GM12878 (cell line): ENCODE data around the gene STON2. TPM values are rescaled to one million over a fixed set of nuclear protein-coding genes. Genes with fewer than 3 reads are reported as not detected.

Experiments used
- ATAC-seq: fragments of 200-7000 bp; cut with Tn5 transposase; 3 replicates; pipeline ENCODE4 v1.9.1; 2020; ENCODE audit warnings: mild to moderate bottlenecking, moderate library complexity
- BruUV-seq: library from RNA; stranded (reverse); fragments of 400-500 nt; replicated peaks from 2 replicates; lab custom pipeline; 2021; lab: Mats Ljungman, UMichigan
- CTCF ChIA-PET: fragments of 300-600 bp; sonication (Branson Sonifier 250); formaldehyde crosslinking; extraction: SDS; loops from one replicate; lab custom pipeline; 2021; ENCODE audit warnings: inconsistent platforms; lab: Yijun Ruan, JAX
- POLR2A ChIA-PET: fragments of 350-600 bp; formaldehyde crosslinking; extraction: SDS; loops from one replicate; lab custom pipeline; 2021; ENCODE audit warnings: inconsistent platforms; lab: Charles Lee
- RAD21 ChIA-PET: fragments of 300-600 bp; sonication (Branson Sonifier 250); formaldehyde crosslinking; loops from one replicate; lab custom pipeline; 2023; ENCODE audit warnings: antibody characterized with exemption; ENCODE audit not compliant: unreplicated experiment; lab: Charles Lee
- SMC1A ChIA-PET: fragments of 300-600 bp; sonication (Branson Sonifier 250); formaldehyde crosslinking; loops from one replicate; lab custom pipeline; 2023; ENCODE audit not compliant: unreplicated experiment, uncharacterized antibody; lab: Charles Lee
- DNase-seq: peaks from one replicate; pipeline ENCODE4 v3.0.0-alpha.2; 2011; ENCODE audit warnings: low read depth, low spot score
- FAIRE-seq: peaks from 3 replicates; lab custom pipeline; 2011; peaks lifted over from hg19 to GRCh38; lab: Jason Lieb, UNC
- H2AFZ ChIP-seq: 2 replicates; pipeline ENCODE4 v1.6.0; 2011; ENCODE audit warnings: low read depth, low read length, control low read depth; ENCODE audit not compliant: control insufficient read depth
- H3K27ac ChIP-seq: 2 replicates; pipeline ENCODE4 v1.5.1; 2011; ENCODE audit warnings: control low read depth; ENCODE audit not compliant: control insufficient read depth, insufficient read depth
- H3K27me3 ChIP-seq, 2 experiments: replicated peaks in 1 of 2; 2 replicates each; pipeline versions ENCODE4 v1.6.0 to v1.6.1; 2011; ENCODE audit warnings: low read length in 1 of 2; ENCODE audit not compliant: control insufficient read depth in 2 of 2, insufficient read depth in 2 of 2
- H3K36me3 ChIP-seq, 2 experiments: 2 replicates each; pipeline ENCODE4 v1.5.1; 2011; ENCODE audit warnings: low read length in 1 of 2; ENCODE audit not compliant: control insufficient read depth in 2 of 2, insufficient read depth in 2 of 2
- H3K4me1 ChIP-seq: 2 replicates; pipeline ENCODE4 v1.6.1; 2011; ENCODE audit warnings: mild to moderate bottlenecking, low read length, moderate library complexity, mixed read lengths; ENCODE audit not compliant: control insufficient read depth, insufficient read depth
- H3K4me2 ChIP-seq: 2 replicates; pipeline ENCODE4 v1.6.0; 2011; ENCODE audit warnings: control low read depth; ENCODE audit not compliant: control insufficient read depth, insufficient read depth
- H3K4me3 ChIP-seq: fragments of 200-600 bp; sonication (generic); 2 replicates; pipeline ENCODE4 v1.5.1; 2016
- H3K79me2 ChIP-seq: 2 replicates; pipeline ENCODE4 v1.6.0; 2011; ENCODE audit warnings: low read length; ENCODE audit not compliant: control insufficient read depth, insufficient read depth
- H3K9ac ChIP-seq: 2 replicates; pipeline ENCODE4 v1.8.0; 2011; ENCODE audit warnings: low read length, control low read depth, mixed read lengths; ENCODE audit not compliant: control insufficient read depth, insufficient read depth
- H3K9me3 ChIP-seq: replicated peaks from 3 replicates; pipeline ENCODE4 v1.5.1; 2011; ENCODE audit warnings: mild to moderate bottlenecking, low read length; ENCODE audit not compliant: control insufficient read depth, insufficient read depth
- H4K20me1 ChIP-seq: 2 replicates; pipeline ENCODE4 v1.6.0; 2011; ENCODE audit not compliant: control insufficient read depth, insufficient read depth
- ATF7 ChIP-seq: fragments of 450-650 bp; IDR thresholded peaks from 2 replicates; pipeline ENCODE4 v1.6.1; 2016; ENCODE audit warnings: low read depth, mild to moderate bottlenecking
- E2F4 ChIP-seq: IDR thresholded peaks from 2 replicates; pipeline ENCODE4 v1.6.1; 2012; ENCODE audit warnings: low read depth, low read length, improper control_type of control experiment
- FOXK2 ChIP-seq: fragments of 450-650 bp; IDR thresholded peaks from 2 replicates; pipeline ENCODE4 v1.6.1; 2017; ENCODE audit warnings: mild to moderate bottlenecking, moderate library complexity
- FOXM1 ChIP-seq: IDR thresholded peaks from 2 replicates; pipeline ENCODE4 v1.6.1; 2012; ENCODE audit warnings: low read depth, mild to moderate bottlenecking, inconsistent platforms, low read length, moderate library complexity
- LARP7 ChIP-seq: fragments of 450-650 bp; IDR thresholded peaks from 2 replicates; pipeline ENCODE4 v1.6.1; 2017; ENCODE audit warnings: mild to moderate bottlenecking
- MEF2A ChIP-seq: IDR thresholded peaks from 2 replicates; pipeline ENCODE4 v1.6.1; 2011; ENCODE audit warnings: low read depth, mild to moderate bottlenecking, low read length, moderate library complexity; ENCODE audit not compliant: insufficient read depth
- MTA2 ChIP-seq: fragments of 450-650 bp; IDR thresholded peaks from 2 replicates; pipeline ENCODE4 v1.6.1; 2016; ENCODE audit warnings: low read depth, mild to moderate bottlenecking, moderate library complexity
- NBN ChIP-seq: fragments of 450-650 bp; IDR thresholded peaks from 2 replicates; pipeline ENCODE4 v1.6.1; 2016
- NFXL1 ChIP-seq: fragments of 450-650 bp; IDR thresholded peaks from 2 replicates; pipeline ENCODE4 v1.6.1; 2017; ENCODE audit warnings: antibody characterized with exemption, mild to moderate bottlenecking, borderline replicate concordance
- NR2F1 ChIP-seq: fragments of 450-650 bp; conservative IDR thresholded peaks from 2 replicates; pipeline ENCODE4 v1.6.1; 2017; ENCODE audit warnings: mild to moderate bottlenecking
- RAD21 ChIP-seq: IDR thresholded peaks from 2 replicates; pipeline ENCODE4 v1.6.1; 2011; ENCODE audit warnings: mild to moderate bottlenecking, low read depth, low read length, moderate library complexity; ENCODE audit not compliant: insufficient read depth
- SKIL ChIP-seq: fragments of 450-650 bp; IDR thresholded peaks from 2 replicates; pipeline ENCODE4 v1.6.1; 2017; ENCODE audit warnings: mild to moderate bottlenecking, low read depth, inconsistent platforms; ENCODE audit not compliant: poor library complexity, severe bottlenecking
- SMAD1 ChIP-seq: fragments of 450-650 bp; IDR thresholded peaks from 2 replicates; pipeline ENCODE4 v1.6.1; 2018; ENCODE audit warnings: mild to moderate bottlenecking, low read depth; ENCODE audit not compliant: partially characterized antibody
- SP1 ChIP-seq: IDR thresholded peaks from one replicate; pipeline ENCODE4 v1.6.1; 2011; ENCODE audit warnings: low read depth, low read length
- USF1 ChIP-seq: IDR thresholded peaks from 2 replicates; pipeline ENCODE4 v1.6.1; 2011; ENCODE audit warnings: borderline replicate concordance, low read depth, mild to moderate bottlenecking, moderate library complexity, mixed read lengths, low read length; ENCODE audit not compliant: insufficient read depth; ENCODE audit errors: extremely low read length
- WGBS: methylation state at CpG from one replicate; pipeline ENCODE4 v1.1.6; 2016; ENCODE audit warnings: low lambda C conversion rate; ENCODE audit not compliant: insufficient replicate concordance, insufficient coverage; ENCODE audit errors: missing lambda C conversion rate; 5-methylcytosine and 5-hydroxymethylcytosine counted together
- in situ Hi-C: fragments of 300-500 bp; cut with MboI; formaldehyde crosslinking; loops from 9 replicates; pipeline ENCODE4 v1.14.3; 2018; ENCODE audit warnings: mixed read lengths
- intact Hi-C: fragments of 100-400 bp; cut with micrococcal nuclease; formaldehyde crosslinking; loops from one replicate; pipeline ENCODE4 v1.14.2; 2022; ENCODE audit not compliant: unreplicated experiment
- polyA plus RNA-seq, 11 experiments: library from polyadenylated mRNA; depleted of rRNA in 4 of 11; unstranded in 6 of 11; stranded (reverse) in 5 of 11; fragments of >200 nt; fragmentation: Nextera tagmentation in 4 of 11; fragmentation: Illumina TruSeq in 1 of 11; extraction: Ambion mirVana in 4 of 11; extraction: Trizol in 1 of 11; gene quantifications; 1 replicate in 1 of 11; 2 replicates in 10 of 11; pipeline versions ENCODE4 v1.2.1 to v1.2.3, GENCODE V29; 2011 to 2016; ENCODE audit warnings: inconsistent platforms in 2 of 11, missing spikeins in 2 of 11, low read depth in 1 of 11
- total RNA-seq, 4 experiments: library from RNA; depleted of rRNA in 3 of 4; stranded (reverse); fragments of >200 nt in 3 of 4; fragmentation: Illumina TruSeq in 1 of 4; extraction: Trizol in 1 of 4; gene quantifications; 2 replicates each; pipeline versions ENCODE4 v1.2.1 to v1.2.3, GENCODE V29; 2013 to 2021

The STON2 gene
- total and polyA plus RNA-seq, 10 of the 15 experiments (the other 5 are each of a cell fraction or from before 2014, with no cell fraction given), result 0.03 to 0.13 (median 0.03) TPM; not detected in 7

- Histone ChIP-seq H2AFZ (no peak overlapping the region), H3K4me2 (no peak overlapping the region), H3K4me3 (no peak overlapping the region), H3K27me3 (no peaks in the 10 kb centered on the region; a peak in 3 of 4 replicates), H3K9me3 (no peaks in the 10 kb centered on the region), H3K9ac (no peak overlapping the region), H3K36me3 (no peaks in the 10 kb centered on the region), H3K79me2 (no peaks in the 10 kb centered on the region), H3K4me1 (no peaks in the 10 kb centered on the region), H4K20me1 (no peaks in the 10 kb centered on the region), H3K27ac (no peak overlapping the region)
- FAIRE-seq (no peak), ATAC-seq (no peak), DNase-seq (no peak)
- 10% methylated on average over 3 of the region's 3 CpGs for WGBS
- RAD21 ChIA-PET, result no interaction called here
- CTCF ChIA-PET, result interaction anchor here (1.0 to 1.1 kb wide), 2 partner anchors 17 to 178 kb away, joined by 3 to 4 read pairs; no protein-coding TSS in a partner anchor
- POLR2A ChIA-PET, result no interaction called here
- intact Hi-C loops (no loop called here), in situ Hi-C loops (no loop called here)
- BruUV-seq, result no TSS peak
- TF ChIP-seq MTA2 (no peak), NFXL1 (no peak), NR2F1 (no peak), SP1 (no peak), SMAD1 (no peak), MEF2A (no peak), SKIL (no peak), USF1 (no peak), E2F4 (no peak), FOXM1 (no peak), LARP7 (no peak), ATF7 (no peak), RAD21 (no peak), FOXK2 (no peak), NBN (no peak)
- SMC1A ChIA-PET, result no interaction called here
Measured at GRCh38 chr14:81447021-81447764, 47.1 kb upstream of the STON2 start.
